Measurements from ENCODE around the gene LIMS2. TPM values are rescaled to one million over a fixed set of nuclear protein-coding genes. Genes with fewer than 3 reads are reported as not detected.

Gene LIMS2
- total RNA-seq, 4 donors from 2014 or later = 34.5 to 198 (median 91.3) TPM

DNA sequence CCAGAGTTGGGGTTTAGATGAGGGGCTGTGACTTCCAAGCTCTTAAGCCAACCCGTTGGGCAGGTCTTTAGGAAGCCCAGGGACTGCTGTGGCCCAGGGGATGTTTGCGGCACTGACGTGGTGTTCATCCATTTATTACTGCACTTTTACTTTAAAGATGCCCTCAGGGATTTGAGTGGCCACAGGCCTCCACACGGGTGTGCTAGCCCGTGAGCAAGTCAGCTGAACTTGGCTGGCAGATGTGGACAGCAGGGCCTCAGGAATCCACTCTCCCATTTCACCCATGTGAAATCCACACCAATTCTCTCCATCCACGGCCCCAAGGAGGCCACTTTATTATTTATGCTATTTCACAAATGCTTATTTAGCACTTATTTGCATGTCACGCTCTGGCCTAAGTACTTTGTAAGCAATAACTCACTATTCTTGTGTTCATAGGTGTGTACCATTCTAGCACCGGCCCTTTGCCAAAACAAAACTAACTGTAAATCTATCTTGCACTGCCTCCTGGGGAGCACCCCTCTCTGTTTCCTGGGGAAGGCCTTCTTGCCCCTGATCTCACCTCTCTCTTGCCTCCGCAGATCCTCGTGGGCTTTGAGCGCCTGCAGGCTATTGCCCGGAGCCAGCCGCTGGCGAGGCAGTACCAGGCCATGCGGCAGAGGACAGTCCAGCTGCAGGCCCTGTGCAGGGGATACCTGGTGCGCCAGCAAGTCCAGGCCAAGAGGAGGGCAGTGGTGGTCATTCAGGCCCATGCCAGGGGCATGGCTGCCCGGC is 68.5 kb downstream of the LIMS2 start:
- TF ChIP-seq POLR2AphosphoS5 (IDR thresholded peaks at IDR 0.05) (no peak), EP300 (IDR thresholded peaks at IDR 0.05; ENCODE audit: low read depth) (no peak), POLR2A (IDR thresholded peaks at IDR 0.05) (no peak)
- TF ChIP-seq, protein P1, sequence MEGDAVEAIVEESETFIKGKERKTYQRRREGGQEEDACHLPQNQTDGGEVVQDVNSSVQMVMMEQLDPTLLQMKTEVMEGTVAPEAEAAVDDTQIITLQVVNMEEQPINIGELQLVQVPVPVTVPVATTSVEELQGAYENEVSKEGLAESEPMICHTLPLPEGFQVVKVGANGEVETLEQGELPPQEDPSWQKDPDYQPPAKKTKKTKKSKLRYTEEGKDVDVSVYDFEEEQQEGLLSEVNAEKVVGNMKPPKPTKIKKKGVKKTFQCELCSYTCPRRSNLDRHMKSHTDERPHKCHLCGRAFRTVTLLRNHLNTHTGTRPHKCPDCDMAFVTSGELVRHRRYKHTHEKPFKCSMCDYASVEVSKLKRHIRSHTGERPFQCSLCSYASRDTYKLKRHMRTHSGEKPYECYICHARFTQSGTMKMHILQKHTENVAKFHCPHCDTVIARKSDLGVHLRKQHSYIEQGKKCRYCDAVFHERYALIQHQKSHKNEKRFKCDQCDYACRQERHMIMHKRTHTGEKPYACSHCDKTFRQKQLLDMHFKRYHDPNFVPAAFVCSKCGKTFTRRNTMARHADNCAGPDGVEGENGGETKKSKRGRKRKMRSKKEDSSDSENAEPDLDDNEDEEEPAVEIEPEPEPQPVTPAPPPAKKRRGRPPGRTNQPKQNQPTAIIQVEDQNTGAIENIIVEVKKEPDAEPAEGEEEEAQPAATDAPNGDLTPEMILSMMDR (IDR thresholded peaks at IDR 0.05) = no peak
- in situ Hi-C loops (cut with MboI; ENCODE audit: low pct_ligation_motif_present in 1 of 4, low pct_unique_long_range_greater_than_20kb in 1 of 4, low sequenced_read_pairs in 3 of 4) = no loop called here
- 85 to 89% methylated on average over 5 to 17 of the region's 17 CpGs for WGBS, 2 donors (ENCODE audit: low coverage in 1 of 2)

DNA sequence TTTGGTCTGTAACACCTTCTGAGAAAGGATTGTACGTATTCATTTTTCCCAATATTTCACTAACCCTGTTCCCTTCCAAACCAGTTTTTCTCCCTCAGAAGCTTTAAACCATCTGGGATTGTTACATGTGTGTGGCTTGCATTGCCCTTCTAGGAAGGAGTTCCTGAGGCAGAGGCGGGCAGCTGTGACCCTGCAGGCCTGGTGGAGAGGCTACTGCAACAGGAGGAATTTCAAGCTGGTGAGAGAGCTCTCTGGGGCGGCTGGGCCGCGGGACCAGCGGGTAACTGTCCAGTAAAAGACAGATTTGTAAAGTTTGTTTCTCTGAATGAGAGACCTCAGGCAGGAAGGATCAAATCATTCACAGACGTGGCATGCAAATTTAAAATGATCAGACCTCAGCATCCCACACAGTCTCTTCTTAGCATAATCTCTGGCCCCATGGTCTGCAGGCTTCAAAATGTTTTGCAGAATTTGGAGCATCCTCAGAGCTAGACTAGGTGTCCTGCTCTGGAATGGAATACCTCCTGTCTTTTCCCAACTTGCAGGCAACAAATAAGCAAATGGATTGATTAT is 69.6 kb downstream of the LIMS2 start:
- Histone ChIP-seq H3K27ac (no peak overlapping the region), H3K27me3 (no peaks in the 10 kb centered on the region), H3K4me3 (no peak overlapping the region), H3K9me3 (no peaks in the 10 kb centered on the region), H3K4me1 (no peaks in the 10 kb centered on the region), H3K36me3 (peaks cover 0 to 9% (median 0%) of the 10 kb centered on the region in 4 donors)
- intact Hi-C loops (cut with DNase I; ENCODE audit: low total_unique reads) = no loop called here
- DNase-seq = no peak
- TF ChIP-seq POLR2AphosphoS5 (IDR thresholded peaks at IDR 0.05) = no peak
- no peak for TF ChIP-seq EP300 (IDR thresholded peaks at IDR 0.05; ENCODE audit: low read depth)
- TF ChIP-seq POLR2A (IDR thresholded peaks at IDR 0.05) = no peak
- TF ChIP-seq, protein P1 (IDR thresholded peaks at IDR 0.05) = no peak
- WGBS, 2 donors (ENCODE audit: low coverage in 1 of 2) = 82% methylated on average over 7 of the region's 7 CpGs; no CpG with 5 or more reads in 1 of the 2 donors
- in situ Hi-C loops (cut with MboI; ENCODE audit: low pct_ligation_motif_present in 1 of 4, low pct_unique_long_range_greater_than_20kb in 1 of 4, low sequenced_read_pairs in 3 of 4) = no loop called here

More for the DNA sequence above, 68.5 kb downstream of the LIMS2 start:
- no peak for DNase-seq
- Histone ChIP-seq H3K9me3 (no peaks in the 10 kb centered on the region), H3K4me3 (no peak overlapping the region), H3K27ac (no peak overlapping the region), H3K36me3 (peaks cover 0 to 6% (median 0%) of the 10 kb centered on the region in 4 donors), H3K4me1 (no peaks in the 10 kb centered on the region), H3K27me3 (no peaks in the 10 kb centered on the region)
- intact Hi-C loops (cut with DNase I; ENCODE audit: low total_unique reads) = no loop called here

DNA sequence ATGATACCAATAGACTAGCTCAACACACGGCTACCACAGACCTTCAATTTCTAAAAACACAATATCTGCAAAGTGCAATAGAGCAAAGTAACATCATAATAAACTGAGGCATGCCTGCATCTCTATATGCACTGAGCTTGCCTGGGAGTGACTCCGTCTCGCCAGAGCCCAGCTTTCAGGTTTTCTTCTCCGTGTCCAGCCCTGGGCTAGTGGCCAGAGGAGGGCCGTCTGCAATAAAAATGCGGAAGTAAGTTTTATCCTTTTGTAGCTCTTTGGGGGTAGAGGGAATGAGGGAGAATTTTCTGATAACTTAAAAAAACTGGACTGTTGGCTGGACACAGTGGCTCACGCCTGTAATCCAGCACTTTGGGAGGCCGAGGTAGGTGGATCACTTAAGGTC is 70.3 kb downstream of the LIMS2 start:
- Histone ChIP-seq H3K36me3 (peaks cover 0 to 4% (median under 1%) of the 10 kb centered on the region in 4 donors), H3K4me1 (no peaks in the 10 kb centered on the region), H3K9me3 (no peaks in the 10 kb centered on the region), H3K27ac (no peak overlapping the region), H3K4me3 (no peak overlapping the region), H3K27me3 (no peaks in the 10 kb centered on the region)
- DNase-seq = no peak
- 76 to 85% methylated on average over 6 to 8 of the region's 8 CpGs for WGBS, 2 donors (ENCODE audit: low coverage in 1 of 2)
- TF ChIP-seq EP300 (IDR thresholded peaks at IDR 0.05; ENCODE audit: low read depth) = no peak
- TF ChIP-seq, protein P1 (IDR thresholded peaks at IDR 0.05) = no peak
- TF ChIP-seq POLR2AphosphoS5 (IDR thresholded peaks at IDR 0.05) = no peak
- TF ChIP-seq POLR2A (IDR thresholded peaks at IDR 0.05) = no peak
- intact Hi-C loops (cut with DNase I; ENCODE audit: low total_unique reads) (no loop called here), in situ Hi-C loops (cut with MboI; ENCODE audit: low pct_ligation_motif_present in 1 of 4, low pct_unique_long_range_greater_than_20kb in 1 of 4, low sequenced_read_pairs in 3 of 4) (no loop called here)

- Histone ChIP-seq H3K9me3 (no peaks in the 10 kb centered on the region), H3K36me3 (peaks cover 0 to 9% (median 2%) of the 10 kb centered on the region in 4 donors), H3K4me3 (no peak overlapping the region), H3K4me1 (no peaks in the 10 kb centered on the region), H3K27me3 (no peaks in the 10 kb centered on the region), H3K27ac (no peak overlapping the region)
- in situ Hi-C loops (cut with MboI; ENCODE audit: low pct_ligation_motif_present in 1 of 4, low pct_unique_long_range_greater_than_20kb in 1 of 4, low sequenced_read_pairs in 3 of 4) (no loop called here), intact Hi-C loops (cut with DNase I; ENCODE audit: low total_unique reads) (no loop called here)
- TF ChIP-seq, protein P1 (IDR thresholded peaks at IDR 0.05) = no peak
- TF ChIP-seq EP300 (IDR thresholded peaks at IDR 0.05; ENCODE audit: low read depth) (no peak), POLR2A (IDR thresholded peaks at IDR 0.05) (no peak), POLR2AphosphoS5 (IDR thresholded peaks at IDR 0.05) (no peak)
- DNase-seq = no peak
- 75 to 84% methylated on average over 3 of the region's 3 CpGs for WGBS, 2 donors (ENCODE audit: low coverage in 1 of 2)
These were observed 76.1 kb downstream of the LIMS2 start for GRCh38 chr2:127599211-127599610.

Data from transverse colon (tissue), 4 donors.